Stimulated activated effector memory CD8-positive, alpha-beta T cell treated with anti-CD3 and anti-CD28 coated beads, Interleukin-12 subunit alpha, Interleukin-12 subunit beta, amount 100 ng/mL, for 72 hours (primary cell): Measurements from ENCODE around the gene ACVR1.

ENCODE experiments used
- ATAC-seq: fragments of 150-1000 bp; cut with Tn5 transposase; 2 replicates; pipeline ENCODE4 v1.10.0; 2021
- DNase-seq, 2 donors: peaks; one replicate each; pipeline ENCODE4 v3.0.0; 2021 to 2022; ENCODE audit warnings: low spot score in 2 of 2
- H3K27ac Mint-ChIP-seq: one replicate; pipeline ENCODE4 v1.8.0; 2022; ENCODE audit warnings: mild to moderate bottlenecking, mixed read lengths
- H3K36me3 Mint-ChIP-seq: one replicate; pipeline ENCODE4 v1.8.0; 2022; ENCODE audit warnings: mild to moderate bottlenecking, mixed read lengths
- H3K4me1 Mint-ChIP-seq: one replicate; pipeline ENCODE4 v1.8.0; 2022; ENCODE audit warnings: mixed read lengths
- H3K4me3 Mint-ChIP-seq: one replicate; pipeline ENCODE4 v1.8.0; 2022; ENCODE audit warnings: mild to moderate bottlenecking, mixed read lengths
- H3K9me3 Mint-ChIP-seq: one replicate; pipeline ENCODE4 v1.8.0; 2022; ENCODE audit warnings: mixed read lengths

The ACVR1 gene

DNA sequence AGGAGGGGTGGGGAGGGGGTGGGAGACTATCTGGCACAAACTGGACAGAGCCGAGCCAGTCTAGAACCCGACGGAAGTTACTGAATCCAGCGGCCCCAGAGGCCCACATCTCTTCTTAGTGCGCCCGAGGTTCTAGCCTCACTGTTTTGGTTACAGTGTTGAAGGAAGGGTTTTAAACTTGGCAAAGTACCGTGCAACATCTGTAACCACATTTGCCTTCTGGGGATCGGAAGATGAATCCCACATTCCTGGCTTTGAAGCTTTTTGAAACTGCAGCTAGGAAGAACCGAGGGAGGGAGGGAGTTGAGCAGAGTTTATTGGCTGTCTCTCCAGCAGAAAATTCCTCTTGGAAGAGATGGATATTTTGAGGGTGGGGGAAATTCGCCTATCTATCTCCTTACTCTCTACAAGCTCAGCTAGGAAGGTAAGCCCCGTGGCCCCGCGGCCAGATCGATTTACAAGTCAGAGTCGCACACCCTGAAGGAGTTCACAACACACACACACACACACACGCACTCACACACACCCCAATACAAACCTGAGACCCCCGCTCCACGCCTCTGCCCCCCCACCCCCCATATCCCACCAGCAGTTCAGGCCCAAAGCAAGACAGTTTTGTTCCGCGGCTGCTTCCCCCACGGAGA lies 1.0 kb downstream of the ACVR1 start:
- no peaks in the 10 kb centered on the region for H3K9me3 Mint-ChIP-seq
- H3K4me3 Mint-ChIP-seq, result peak overlapping the region; percentile 79
- DNase-seq (no peak), ATAC-seq (no peak)
- no peaks in the 10 kb centered on the region for H3K36me3 Mint-ChIP-seq
- H3K27ac Mint-ChIP-seq, result peak overlapping the region; percentile 86
- H3K4me1 Mint-ChIP-seq, result peaks cover 34% of the 10 kb centered on the region

DNA sequence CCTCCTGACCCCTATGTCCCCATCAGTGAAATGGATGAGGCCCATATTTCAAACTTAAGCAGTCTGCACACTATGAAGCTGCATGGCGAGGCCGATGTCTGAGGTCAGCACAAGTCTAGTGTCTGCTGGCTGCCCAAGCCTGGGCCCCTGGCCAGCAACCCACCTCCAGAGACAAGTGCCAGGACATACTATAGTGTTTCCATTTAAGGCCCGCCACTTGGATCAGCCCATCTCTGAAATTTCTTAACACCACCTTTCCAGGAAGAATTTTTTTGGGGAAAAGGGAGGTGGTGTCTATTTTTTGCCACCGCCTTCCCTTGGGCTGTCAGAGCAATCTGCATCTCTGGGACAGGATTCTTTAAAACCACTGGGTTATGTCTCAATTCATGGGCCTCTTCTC lies 1.8 kb downstream of the ACVR1 start:
- H3K27ac Mint-ChIP-seq, result no peak overlapping the region

DNA sequence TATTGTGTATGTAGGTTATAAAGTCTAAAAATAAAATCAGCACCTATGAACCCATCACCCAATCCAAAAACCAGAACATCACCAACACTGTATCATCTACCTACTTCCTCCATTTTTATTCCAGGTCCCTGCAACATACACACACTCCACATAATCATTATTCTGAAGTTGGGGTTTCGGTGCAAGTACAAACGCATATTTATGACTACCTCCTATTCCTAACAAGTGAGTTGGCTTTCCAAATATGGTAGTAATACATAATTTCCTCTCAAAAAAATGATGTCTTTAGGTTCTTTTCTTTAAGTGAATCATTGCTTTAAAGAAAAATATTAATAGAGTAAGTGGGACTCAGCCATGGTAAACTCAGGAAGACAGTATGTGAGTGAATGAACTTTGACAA lies 3.3 kb downstream of the ACVR1 start:
- peaks cover 6% of the 10 kb centered on the region for H3K36me3 Mint-ChIP-seq
- H3K27ac Mint-ChIP-seq, result no peak overlapping the region
- no peak overlapping the region for H3K4me3 Mint-ChIP-seq
- no peaks in the 10 kb centered on the region for H3K9me3 Mint-ChIP-seq
- ATAC-seq (no peak), DNase-seq (no peak)
- peaks cover 49% of the 10 kb centered on the region for H3K4me1 Mint-ChIP-seq

More for the DNA sequence above, 1.8 kb downstream of the ACVR1 start:
- Mint-ChIP-seq H3K36me3 (no peaks in the 10 kb centered on the region), H3K9me3 (no peaks in the 10 kb centered on the region), H3K4me1 (peaks cover 39% of the 10 kb centered on the region), H3K4me3 (peak overlapping the region; percentile 79)
- ATAC-seq (no peak), DNase-seq (no peak)

DNA sequence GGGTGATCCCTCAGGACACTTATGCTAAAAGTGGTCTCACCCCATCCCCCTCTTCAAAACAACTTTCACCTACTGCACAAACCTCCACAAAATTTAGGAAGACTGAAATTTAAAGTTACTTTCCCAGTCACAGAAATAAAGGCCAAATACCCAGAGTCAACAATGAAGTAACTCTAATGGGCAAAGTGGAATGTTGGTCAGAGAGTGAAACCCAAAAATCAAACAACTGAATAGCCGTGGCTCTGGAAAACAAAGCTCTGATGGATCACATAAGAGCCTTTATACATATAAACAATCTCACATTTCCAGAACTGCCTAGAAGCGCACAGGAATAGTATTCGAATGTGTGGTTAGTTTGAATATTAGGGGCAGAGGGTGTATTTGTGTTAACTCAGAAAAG lies 4.7 kb downstream of the ACVR1 start:
- no peak overlapping the region for H3K4me3 Mint-ChIP-seq
- ATAC-seq, result no peak
- H3K4me1 Mint-ChIP-seq, result peaks cover 51% of the 10 kb centered on the region
- no peak overlapping the region for H3K27ac Mint-ChIP-seq
- peaks cover 6% of the 10 kb centered on the region for H3K36me3 Mint-ChIP-seq
- no peaks in the 10 kb centered on the region for H3K9me3 Mint-ChIP-seq
- no peak for DNase-seq

DNA sequence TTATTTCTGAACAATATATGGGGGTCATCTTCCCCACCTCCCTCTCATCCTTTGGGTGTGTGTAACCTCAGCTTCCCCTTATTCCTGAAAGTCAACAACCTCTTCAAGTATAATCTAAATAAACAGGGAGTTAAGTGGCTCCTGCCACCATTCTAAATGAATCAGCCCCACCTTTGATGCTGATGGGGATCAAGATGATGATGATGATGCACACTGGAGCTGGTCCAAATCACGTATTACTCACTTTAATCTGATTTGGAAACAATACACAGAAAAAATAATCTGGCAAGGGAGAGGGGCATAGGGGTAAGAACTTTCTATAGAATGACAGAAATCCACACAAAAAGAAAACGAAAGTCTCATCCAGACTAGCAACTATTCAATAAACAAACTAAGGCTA lies 7.1 kb downstream of the ACVR1 start:
- Mint-ChIP-seq H3K36me3 (peaks cover 14% of the 10 kb centered on the region), H3K9me3 (no peaks in the 10 kb centered on the region), H3K27ac (no peak overlapping the region), H3K4me3 (no peak overlapping the region), H3K4me1 (peaks cover 49% of the 10 kb centered on the region)
- ATAC-seq (no peak), DNase-seq (no peak)

DNA sequence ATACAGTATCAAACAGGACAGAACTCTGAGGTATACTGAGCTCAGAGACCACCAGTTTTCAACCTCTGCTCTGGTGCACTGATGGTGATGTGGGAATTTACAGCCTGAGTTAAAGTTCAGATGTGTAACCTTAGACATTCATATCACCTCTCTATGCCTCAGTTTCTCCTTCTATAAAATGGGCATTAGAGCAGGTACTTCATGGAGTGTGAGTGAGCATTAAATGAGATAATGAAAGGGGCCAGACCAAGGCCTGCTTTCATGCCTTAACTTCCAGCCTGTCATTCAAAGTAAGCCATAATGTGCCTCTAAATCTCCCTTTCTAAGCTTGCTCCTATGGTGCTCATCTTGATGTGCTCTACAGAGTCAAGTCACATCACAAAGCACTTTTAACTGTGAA lies 8.4 kb downstream of the ACVR1 start:
- H3K36me3 Mint-ChIP-seq, result peaks cover 14% of the 10 kb centered on the region
- peaks cover 39% of the 10 kb centered on the region for H3K4me1 Mint-ChIP-seq
- no peak for DNase-seq

DNA sequence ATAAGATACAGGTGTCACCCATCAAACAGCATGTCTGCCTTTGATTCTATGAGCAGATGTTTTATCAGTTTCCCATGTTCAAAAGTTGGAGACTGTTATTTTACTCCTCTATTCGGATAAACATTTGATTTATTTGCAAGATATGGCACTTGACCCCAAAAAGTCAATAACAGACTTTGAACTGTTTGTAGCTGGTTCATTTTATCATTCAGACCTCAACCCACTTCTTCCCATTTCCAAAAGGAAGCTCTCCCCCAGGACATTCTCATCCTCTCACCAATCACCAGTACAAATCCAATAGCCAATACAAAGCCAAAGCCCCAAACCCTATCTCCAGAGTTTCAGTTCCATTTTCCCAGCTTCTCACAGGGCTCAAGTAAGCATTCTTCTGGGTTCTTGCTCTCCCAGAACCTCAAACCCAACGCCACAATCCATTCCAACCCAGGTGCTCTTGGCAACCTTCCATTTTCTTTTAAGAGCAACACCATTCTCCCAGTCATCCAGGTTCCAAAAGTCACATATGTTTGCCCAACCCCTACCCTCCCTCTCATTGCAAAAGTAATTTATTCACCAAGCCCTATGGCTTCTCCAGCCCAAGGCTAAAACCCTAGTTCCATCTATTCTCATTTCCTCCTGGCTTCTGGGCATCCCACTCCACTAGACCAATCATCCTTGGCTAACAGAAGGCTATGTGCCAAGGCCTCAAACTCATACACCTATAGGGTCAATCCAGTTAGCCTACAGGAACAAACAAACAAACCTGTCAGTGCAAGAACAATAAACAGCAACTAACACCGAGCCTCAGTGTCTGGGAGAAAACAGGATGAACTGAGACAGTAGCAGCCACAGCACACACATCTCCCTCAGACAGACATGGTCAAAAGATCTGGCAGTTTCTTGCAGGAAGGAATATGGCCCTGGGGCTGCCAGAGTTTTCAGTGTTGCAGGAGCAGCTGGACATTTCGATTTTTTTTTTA lies 9.2 kb downstream of the ACVR1 start:
- DNase-seq, result no peak
- Mint-ChIP-seq H3K9me3 (no peaks in the 10 kb centered on the region), H3K27ac (no peak overlapping the region), H3K36me3 (peaks cover 14% of the 10 kb centered on the region), H3K4me1 (peaks cover 39% of the 10 kb centered on the region), H3K4me3 (no peak overlapping the region)
- ATAC-seq, result no peak

More for the DNA sequence above, 8.4 kb downstream of the ACVR1 start:
- Mint-ChIP-seq H3K4me3 (no peak overlapping the region), H3K9me3 (no peaks in the 10 kb centered on the region), H3K27ac (no peak overlapping the region)
- ATAC-seq, result no peak

DNA sequence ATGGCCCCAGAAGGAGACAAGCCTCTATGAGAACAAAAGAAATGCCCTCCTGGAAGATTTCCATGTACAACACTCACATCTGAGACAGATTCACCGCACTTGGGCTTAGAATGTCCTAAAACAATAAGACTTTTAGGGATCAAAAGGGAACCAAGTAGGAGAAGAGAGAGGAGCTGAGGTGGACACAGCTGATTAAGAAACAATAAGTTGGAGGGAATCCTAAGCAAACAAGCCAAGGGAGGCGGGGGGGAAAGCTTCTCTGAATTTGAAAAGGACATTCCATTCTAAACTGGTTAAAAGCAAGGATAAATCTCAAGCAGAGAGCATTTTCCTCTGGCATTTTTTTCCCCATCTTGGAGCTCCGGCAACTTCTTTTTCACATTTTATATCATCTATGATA lies 9.9 kb downstream of the ACVR1 start:
- H3K4me3 Mint-ChIP-seq, result no peak overlapping the region
- H3K4me1 Mint-ChIP-seq, result peaks cover 39% of the 10 kb centered on the region

DNA sequence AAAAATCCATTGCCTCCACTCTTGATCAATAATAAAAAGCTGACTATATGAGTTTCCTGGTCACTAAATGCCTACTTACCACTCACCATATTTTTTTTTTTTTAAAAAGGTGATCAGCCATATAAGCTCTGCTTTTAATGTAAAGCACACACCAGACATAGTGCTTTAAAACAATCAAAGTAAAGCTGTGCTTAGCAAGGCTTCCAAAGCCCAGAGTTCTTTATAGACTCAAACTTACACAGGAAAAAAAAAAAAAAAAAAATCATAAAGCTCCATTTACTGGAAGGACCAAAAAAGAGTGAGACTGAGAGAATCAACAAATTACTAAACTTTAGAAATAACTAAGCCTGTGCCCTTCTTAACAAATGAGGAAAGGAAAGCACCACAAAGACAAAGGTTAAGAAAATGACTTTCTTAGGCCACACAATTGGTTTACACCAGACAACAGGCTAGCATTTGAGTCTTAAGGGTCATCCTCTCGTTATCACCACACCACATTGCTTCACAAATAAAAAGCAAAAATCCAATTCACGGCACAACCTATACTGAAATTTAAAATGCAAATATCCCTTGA lies 11.2 kb downstream of the ACVR1 start:
- Mint-ChIP-seq H3K9me3 (no peaks in the 10 kb centered on the region), H3K36me3 (peaks cover 14% of the 10 kb centered on the region), H3K4me1 (peaks cover 34% of the 10 kb centered on the region), H3K27ac (peak overlapping the region; percentile 77), H3K4me3 (peak overlapping the region; percentile 21)
- no peak for DNase-seq
- ATAC-seq, result peak; percentile 95

More for the DNA sequence above, 9.9 kb downstream of the ACVR1 start:
- H3K9me3 Mint-ChIP-seq, result no peaks in the 10 kb centered on the region
- DNase-seq (no peak), ATAC-seq (no peak)
- peaks cover 14% of the 10 kb centered on the region for H3K36me3 Mint-ChIP-seq
- H3K27ac Mint-ChIP-seq, result no peak overlapping the region

DNA sequence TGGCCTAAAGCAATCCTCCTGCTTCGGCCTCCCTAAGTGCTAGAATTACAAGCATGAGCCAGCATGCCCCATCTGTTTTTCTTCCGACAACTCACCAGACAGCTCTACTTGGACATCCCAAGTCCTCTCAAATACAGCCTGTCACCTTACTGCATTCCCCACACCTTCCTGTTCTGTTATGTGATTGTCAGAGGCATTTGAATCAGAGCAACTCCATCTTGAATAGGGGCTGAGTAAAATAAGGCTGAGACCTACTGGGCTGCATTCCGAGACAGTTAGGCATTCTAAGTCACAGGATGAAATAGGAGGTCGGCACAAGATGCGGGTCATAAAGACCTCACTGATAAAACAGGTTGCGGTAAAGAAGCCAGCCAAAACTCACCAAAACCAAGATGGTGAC lies 17.3 kb downstream of the ACVR1 start:
- Mint-ChIP-seq H3K27ac (no peak overlapping the region), H3K4me3 (no peak overlapping the region), H3K9me3 (no peaks in the 10 kb centered on the region), H3K4me1 (peaks cover 22% of the 10 kb centered on the region), H3K36me3 (peaks cover 22% of the 10 kb centered on the region)
- no peak for DNase-seq
- no peak for ATAC-seq

DNA sequence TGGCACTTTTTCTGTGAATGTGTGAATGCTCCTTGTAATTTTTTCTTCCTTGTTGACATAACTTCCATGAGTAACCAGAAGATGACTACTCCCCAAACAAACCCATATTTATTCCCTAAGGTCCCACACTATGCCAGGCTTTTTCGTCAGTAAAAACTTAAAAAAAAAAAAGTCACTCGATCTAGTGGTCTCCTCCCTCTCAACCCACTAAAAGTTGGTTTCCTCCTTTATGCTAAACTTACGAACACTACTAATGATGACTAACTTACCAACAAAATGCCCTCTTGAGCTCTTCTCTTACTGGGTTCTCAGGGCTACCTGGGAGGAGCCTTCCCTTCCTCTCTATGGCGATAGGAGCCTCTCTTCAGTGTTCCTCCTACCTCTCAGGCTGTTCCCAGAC lies 18.2 kb downstream of the ACVR1 start:
- H3K9me3 Mint-ChIP-seq, result no peaks in the 10 kb centered on the region
- peaks cover 22% of the 10 kb centered on the region for H3K36me3 Mint-ChIP-seq
- ATAC-seq (no peak), DNase-seq (no peak)
- H3K4me1 Mint-ChIP-seq, result peaks cover 22% of the 10 kb centered on the region
- peak overlapping the region; percentile 67 for H3K27ac Mint-ChIP-seq
- H3K4me3 Mint-ChIP-seq, result no peak overlapping the region

DNA sequence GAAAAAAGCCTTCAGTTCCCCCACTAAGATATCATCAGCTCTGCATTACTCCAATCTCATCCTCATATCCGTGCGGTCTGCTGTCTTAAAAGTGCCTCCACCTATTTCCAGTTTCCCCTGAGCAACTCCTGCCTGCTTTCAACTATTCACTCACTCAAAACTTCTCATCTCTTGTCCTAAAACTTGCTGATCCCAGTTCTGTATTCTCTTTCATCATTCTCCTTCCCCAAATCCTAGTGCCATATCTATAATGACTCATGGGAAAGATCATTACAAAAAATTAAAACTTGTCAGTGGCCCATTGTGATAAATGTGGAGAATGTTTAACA lies 20.0 kb downstream of the ACVR1 start:
- H3K9me3 Mint-ChIP-seq, result no peaks in the 10 kb centered on the region
- DNase-seq (no peak), ATAC-seq (no peak)
- peaks cover 22% of the 10 kb centered on the region for H3K36me3 Mint-ChIP-seq
- peaks cover 22% of the 10 kb centered on the region for H3K4me1 Mint-ChIP-seq
- H3K4me3 Mint-ChIP-seq, result no peak overlapping the region
- peak overlapping the region; percentile 91 for H3K27ac Mint-ChIP-seq

DNA sequence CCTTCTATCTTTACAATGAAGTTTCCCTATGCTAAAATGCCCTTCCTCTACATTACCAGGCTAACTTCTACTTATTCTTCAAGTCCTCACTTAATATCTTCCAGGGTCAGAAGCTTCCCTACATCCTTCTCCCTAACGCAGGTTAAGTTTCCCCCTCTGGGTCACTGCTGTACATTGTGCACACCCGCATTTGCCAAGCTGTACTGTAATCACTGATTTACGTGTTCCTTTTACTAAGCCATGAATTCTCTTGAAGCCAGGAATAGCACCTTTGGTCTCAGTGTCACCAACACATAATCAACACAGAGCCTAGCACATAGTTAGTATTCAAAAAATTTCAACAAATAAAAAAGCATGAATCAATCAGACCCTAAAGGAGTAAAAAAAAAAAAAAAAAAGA lies 22.3 kb downstream of the ACVR1 start:
- ATAC-seq, result no peak
- Mint-ChIP-seq H3K4me3 (no peak overlapping the region), H3K36me3 (peaks cover 29% of the 10 kb centered on the region), H3K4me1 (peaks cover 22% of the 10 kb centered on the region), H3K9me3 (no peaks in the 10 kb centered on the region), H3K27ac (peak overlapping the region; percentile 2)
- no peak for DNase-seq

DNA sequence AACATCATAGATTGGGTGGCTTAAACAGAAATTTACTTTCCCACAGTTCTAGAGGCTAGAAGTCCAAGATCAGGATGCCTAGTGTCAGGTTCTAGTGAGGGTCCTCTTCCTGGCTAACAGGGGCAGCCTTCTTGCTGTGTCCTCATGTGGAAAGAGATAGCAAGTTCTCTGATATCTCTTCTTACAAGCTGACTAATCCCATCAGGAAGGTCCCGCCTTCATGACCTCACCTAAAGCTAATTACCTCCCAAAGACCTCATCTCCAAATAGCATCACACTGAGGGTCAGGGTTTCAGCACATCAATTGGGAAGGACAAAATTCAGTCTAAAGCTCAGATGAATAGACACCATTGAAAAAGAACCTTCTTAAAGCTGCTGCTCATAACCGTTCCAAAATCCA lies 22.9 kb downstream of the ACVR1 start:
- ATAC-seq (no peak), DNase-seq (no peak)
- Mint-ChIP-seq H3K27ac (peak overlapping the region; percentile 2), H3K9me3 (no peaks in the 10 kb centered on the region), H3K36me3 (peaks cover 28% of the 10 kb centered on the region), H3K4me3 (no peak overlapping the region), H3K4me1 (peaks cover 21% of the 10 kb centered on the region)

DNA sequence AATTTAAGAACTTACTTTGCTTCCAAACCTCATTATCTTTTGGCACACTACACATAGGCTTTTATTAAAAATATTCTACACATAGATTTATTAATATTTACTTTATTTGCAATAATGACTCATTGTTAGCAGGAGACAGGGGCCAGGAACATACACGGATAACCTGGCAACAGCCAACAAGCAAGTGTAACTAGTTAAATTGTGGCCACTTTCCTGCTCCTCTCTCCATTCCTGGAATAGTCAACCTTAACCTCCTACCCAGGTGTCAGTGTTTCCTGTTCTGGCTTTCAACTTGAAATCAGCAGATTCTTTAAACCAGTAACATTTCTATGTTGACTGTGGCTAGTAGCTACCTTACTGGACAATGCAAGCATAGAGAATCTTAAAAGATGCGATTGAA lies 26.5 kb downstream of the ACVR1 start:
- DNase-seq (no peak), ATAC-seq (no peak)
- Mint-ChIP-seq H3K4me1 (peaks cover 10% of the 10 kb centered on the region), H3K27ac (no peak overlapping the region), H3K36me3 (peaks cover 7% of the 10 kb centered on the region), H3K4me3 (no peak overlapping the region), H3K9me3 (no peaks in the 10 kb centered on the region)

DNA sequence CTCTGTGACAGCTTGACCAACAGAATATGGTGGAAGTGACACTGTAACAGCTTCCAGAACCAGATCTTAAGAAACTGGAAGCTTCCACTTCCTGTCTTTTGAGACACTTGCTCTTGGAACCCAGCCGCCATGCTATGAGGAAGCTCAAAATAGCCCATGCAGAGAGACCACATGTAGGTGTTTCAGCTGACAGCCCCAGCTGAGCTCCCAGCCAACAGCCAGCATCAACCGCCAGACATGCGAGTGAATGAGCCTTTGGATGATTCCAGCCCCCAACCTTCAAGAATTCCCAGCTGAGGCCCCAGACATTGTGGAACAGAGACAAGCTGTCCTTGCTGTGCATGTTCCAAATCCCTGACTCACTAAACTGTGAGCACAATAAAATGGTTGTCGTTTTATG lies 27.9 kb downstream of the ACVR1 start:
- no peak for ATAC-seq
- Mint-ChIP-seq H3K9me3 (no peaks in the 10 kb centered on the region), H3K27ac (no peak overlapping the region), H3K4me1 (peaks cover 14% of the 10 kb centered on the region), H3K36me3 (peaks cover 7% of the 10 kb centered on the region), H3K4me3 (no peak overlapping the region)
- no peak for DNase-seq
